ENCODE results near the gene CDKAL1.

GRCh38 chr6:20565342-20565741 lies 31.1 kb downstream of the CDKAL1 start:
- TF ChIP-seq ZBTB21 (CRISPR knock-in tag; IDR thresholded peaks at IDR 0.05) (no peak), CTCF (CRISPR knock-in tag; IDR thresholded peaks at IDR 0.05) (no peak), MATR3 (CRISPR knock-in tag; IDR thresholded peaks at IDR 0.05) (no peak), ZFP36 (IDR thresholded peaks at IDR 0.05; ENCODE audit: borderline replicate concordance, low read depth, low read length, partially characterized antibody) (no peak), DPF2 (CRISPR knock-in tag; IDR thresholded peaks at IDR 0.05; ENCODE audit: borderline replicate concordance, low read depth) (no peak), ZNF232 (CRISPR knock-in tag; IDR thresholded peaks at IDR 0.05; ENCODE audit: borderline replicate concordance) (no peak), ZNF251 (CRISPR knock-in tag; IDR thresholded peaks at IDR 0.05) (no peak), REST (IDR thresholded peaks at IDR 0.05; ENCODE audit: borderline replicate concordance in 1 of 2, low read depth in 1 of 2, low read length in 2 of 2) (no peak), NFIC (IDR thresholded peaks at IDR 0.05; ENCODE audit: low read length) (no peak), XBP1 (CRISPR knock-in tag; IDR thresholded peaks at IDR 0.05) (no peak)
